Measurements from ENCODE around the gene RSF1.
A peak's percentile ranks its signal among the peaks of the same experiment; 100 is the strongest.

RSF1 gene

DNA sequence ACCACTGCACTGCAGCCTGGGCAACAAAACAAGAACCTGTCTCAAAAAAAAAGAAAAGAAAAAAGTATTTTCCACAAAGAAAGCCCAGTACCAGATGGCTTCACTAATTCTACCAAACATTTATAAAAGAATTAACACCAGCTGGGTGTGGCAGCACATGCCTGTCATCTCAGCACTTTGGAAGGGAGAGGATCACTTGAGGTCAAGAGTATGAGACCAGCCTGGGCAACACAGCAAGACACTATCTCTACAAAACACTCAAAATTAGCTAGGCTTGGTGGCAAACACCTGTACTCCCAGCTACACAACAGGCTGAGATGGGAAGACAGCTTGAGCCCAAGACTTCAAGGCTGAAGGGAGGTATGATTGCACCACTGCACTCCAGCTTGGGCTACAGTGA lies 20.1 kb downstream of the RSF1 start:
- no peak for DNase-seq

GRCh38 chr11:77799338-77799737 lies 21.2 kb downstream of the RSF1 start:
- DNase-seq = no peak

DNA sequence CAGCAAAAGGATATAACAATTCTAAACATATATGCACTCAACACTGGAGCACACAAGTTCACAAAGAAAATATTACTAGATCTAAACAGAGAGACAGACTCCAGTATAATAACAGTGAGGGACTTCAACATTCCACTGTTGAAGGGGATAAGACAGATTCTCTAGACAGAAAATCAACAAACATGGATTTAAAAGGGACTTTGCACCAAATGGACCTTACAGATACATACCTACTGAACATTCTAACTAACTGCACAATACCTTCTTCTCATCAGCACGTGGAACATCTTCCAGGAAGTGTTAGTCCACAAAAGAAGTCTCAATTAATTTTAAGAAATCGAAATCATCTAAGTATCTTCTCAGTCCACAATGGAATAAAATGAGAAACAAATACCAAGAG lies 26.6 kb downstream of the RSF1 start:
- DNase-seq = no peak

DNA sequence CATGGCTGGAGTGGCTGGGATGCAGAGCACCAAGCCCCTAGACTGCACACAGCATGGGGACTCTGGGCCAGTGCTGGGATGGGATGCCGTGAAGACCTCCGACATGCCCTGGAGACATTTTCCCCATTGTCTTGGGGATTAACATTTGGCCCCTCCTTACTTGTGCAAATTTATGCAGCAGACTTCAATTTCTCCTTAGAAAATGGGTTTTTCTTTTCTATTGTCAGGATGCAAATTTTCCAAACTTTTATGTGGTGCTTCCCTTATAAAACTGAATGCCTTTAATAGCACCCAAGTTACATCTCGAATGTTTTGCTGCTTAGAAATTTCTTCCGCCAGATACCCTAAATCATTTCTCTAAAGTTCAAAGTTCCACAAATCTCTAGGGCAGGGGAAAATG lies 29.2 kb downstream of the RSF1 start:
- DNase-seq = no peak

- DNase-seq = no peak
Measured at GRCh38 chr11:77789731-77790476, 30.6 kb downstream of the RSF1 start.

DNA sequence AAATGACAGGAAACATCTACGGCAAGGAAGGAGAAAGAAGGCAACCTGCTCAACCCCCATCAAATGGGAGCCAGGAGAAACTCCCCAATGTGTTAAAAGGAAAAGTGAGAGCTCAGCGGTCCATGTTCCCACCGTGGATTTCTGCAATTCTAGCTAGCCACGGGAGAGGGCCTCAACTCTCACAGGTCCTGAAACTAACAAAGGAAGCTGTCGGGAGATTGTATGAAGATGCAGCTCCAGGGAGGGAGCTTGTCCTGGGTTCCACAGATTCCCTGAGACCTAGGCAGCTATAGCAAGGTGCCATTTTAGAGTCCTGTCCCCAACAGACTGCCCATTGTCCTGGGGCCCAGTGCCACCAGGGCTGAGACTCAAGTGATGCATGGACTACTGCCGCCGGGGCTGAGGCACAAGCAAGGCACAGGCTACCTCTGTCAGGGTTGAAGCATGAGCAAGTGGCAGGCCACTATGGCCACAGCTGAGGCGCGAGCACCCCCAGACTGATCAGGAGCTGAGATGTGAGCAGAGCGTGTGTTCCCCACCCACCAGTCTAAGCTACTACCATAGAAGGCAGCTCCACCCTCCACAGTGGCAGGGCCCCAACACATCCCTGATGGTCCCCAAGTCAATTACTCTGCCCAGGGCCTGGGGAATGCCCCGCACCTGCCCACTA lies 31.3 kb downstream of the RSF1 start:
- DNase-seq = no peak

- no peak for DNase-seq
Measured at GRCh38 chr11:77784572-77784971, 36.0 kb downstream of the RSF1 start.

DNA sequence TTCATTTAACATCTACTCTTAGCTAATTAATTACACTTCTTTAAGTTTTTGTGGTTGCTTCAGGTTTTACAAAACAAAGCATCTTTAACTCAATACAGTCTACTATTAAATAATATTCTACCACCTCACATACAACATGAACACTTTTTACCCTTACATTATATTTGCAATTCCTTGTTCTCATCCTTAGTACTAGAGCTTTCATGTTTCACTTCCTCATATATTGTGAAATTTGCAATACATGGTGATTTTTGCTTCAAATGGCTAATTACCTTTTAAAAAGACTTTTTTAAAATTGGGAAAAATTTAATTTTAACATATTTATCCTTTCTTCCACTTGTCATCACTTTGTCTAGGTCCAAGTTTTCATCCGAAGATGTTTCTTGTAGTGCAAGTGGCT lies 37.5 kb downstream of the RSF1 start:
- no peak for DNase-seq

GRCh38 chr11:77779935-77780334 lies 40.6 kb downstream of the RSF1 start:
- DNase-seq = no peak

- no peak for DNase-seq
Measured at GRCh38 chr11:77778549-77778948, 42.0 kb downstream of the RSF1 start.

- no peak for DNase-seq
Measured at GRCh38 chr11:77778118-77778517, 42.4 kb downstream of the RSF1 start.

DNA sequence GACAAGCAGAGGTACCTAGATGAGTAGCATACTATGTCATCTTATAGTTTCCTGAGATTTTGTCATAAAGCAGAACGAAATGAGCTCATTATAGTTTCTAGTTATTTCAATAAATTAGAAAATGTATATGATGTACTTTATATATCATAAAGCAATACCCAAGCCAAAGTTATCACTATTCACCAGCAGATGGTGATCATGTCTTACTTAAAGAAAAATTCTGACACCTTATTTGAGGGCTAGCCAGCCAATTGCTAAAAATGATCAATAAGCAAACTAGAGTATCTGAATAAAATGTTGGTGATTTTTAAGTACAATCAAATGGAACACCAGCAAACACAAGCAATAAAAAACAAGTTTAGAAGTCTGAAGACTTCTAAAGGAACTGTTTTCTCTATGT lies 44.1 kb downstream of the RSF1 start:
- DNase-seq = no peak

- no peak for DNase-seq
Measured at GRCh38 chr11:77775936-77776335, 44.6 kb downstream of the RSF1 start.

DNA sequence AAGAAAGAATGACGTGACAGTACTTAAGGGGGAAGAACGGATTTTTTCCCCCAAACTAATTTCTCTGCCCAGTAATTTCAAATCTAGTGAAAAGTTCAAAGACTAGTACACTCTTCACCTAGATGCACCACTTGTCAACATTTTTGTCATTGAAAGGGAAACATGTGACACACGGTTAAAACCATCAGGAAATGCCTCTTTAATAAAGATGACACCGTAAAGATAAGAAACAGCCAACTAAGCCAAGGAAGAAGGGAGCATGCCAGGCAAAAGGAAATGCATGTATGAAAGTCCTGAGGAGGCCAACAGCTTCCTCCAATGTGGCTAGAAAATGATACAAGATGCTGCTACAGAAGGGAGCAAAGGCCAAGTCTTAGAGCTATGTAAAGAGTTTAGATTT lies 49.4 kb downstream of the RSF1 start:
- no peak for DNase-seq

GRCh38 chr11:77770629-77771028 lies 49.9 kb downstream of the RSF1 start:
- no peak for DNase-seq

- DNase-seq = no peak
Measured at GRCh38 chr11:77762426-77762825, 58.1 kb downstream of the RSF1 start.

DNA sequence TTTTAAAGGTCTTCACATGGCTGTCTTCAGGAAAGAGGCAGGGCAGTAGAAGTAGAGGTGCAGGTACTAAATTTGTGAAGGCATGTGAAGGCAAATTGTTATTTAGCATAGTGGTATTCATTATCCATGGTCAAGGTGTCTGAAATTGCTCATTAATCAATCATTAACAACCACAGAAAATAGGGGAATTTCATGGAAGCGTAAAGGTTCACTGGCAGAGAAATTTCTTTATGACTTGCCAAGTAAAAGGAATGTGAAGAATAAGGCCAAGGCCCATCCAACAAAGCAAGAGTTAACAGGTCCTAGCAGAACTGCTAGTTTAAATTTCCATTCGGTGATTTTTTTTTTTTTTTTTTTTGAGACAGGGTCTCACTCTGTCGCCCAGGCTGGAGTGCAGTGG lies 59.0 kb downstream of the RSF1 start:
- no peak for DNase-seq

DNA sequence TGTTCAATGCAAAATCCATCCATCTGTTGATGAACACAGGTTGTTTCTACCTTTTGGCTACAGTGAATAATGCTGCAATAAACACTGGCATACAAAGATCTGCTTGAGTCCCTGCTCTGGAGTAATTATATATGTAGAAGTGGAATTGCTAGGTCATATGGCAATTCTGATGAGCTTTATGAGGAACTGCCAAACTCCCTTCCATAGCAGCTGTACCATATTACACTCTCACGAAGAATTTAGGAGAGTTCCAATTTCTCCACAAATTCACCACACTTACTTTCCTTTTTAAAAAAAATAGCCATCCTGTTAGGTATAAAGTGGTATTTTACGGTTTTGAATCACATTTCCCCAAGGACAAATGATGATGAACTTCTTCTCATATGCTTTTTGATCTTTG lies 62.2 kb downstream of the RSF1 start:
- DNase-seq = no peak

- DNase-seq = no peak
Measured at GRCh38 chr11:77753230-77753629, 67.3 kb downstream of the RSF1 start.

DNA sequence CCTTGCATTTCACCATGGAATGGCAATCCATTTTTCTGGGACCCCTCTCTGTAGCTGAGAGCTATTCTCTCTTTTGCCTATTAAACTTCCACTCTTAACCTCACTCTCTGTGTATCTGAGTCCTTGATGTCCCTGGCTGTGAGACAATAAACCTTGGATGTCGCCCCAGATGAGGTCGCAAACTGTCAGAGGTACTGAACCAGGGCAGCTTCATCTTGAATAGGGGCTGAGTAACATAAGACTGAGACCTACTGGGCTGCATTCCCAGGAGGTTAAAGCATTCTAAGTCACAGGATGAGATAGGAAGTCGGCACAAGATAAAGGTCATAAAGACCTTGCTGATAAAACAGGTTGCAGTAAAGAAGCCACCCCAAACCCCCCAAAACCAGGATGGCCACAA lies 68.0 kb downstream of the RSF1 start:
- DNase-seq = peak in 1 of 14 donors; percentile 1

GRCh38 chr11:77750394-77751156 lies 69.9 kb downstream of the RSF1 start:
- DNase-seq = no peak

DNA sequence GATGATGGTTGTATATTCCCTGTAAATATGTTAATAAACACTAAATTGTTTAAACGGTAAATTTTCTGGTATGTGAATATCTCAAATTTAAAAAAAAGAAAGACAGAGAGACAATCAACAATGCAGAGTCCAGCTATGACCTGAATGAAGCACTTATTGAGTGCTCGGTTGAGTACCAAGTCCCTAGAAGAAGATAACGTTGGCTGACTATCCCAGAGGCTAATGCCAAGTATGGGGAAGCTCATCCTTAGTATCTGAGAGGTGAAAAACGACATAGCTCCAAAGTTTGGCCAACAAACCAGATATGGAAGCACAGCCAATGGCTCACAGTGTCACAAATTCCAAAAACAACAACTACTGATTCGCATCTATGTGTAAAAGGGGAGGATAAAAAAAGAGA lies 71.3 kb downstream of the RSF1 start:
- DNase-seq = no peak

GRCh38 chr11:77748266-77748665 lies 72.3 kb downstream of the RSF1 start:
- DNase-seq = no peak

Data from C1 segment of cervical spinal cord (tissue), 14 donors.